ENCODE data around the gene FRAS1. TPM values are rescaled to one million over a fixed set of nuclear protein-coding genes. Genes with fewer than 3 reads are reported as not detected.
A peak's percentile ranks its signal among the peaks of the same experiment; 100 is the strongest.
"Not testable (repeated sequence)": the region's sequence is repeated elsewhere in the genome, so short reads cannot be mapped to it uniquely, and the experiment has no call there.

Gene FRAS1
- total RNA-seq, 4 donors from 2014 or later = 3.2 to 4.1 (median 3.4) TPM

DNA sequence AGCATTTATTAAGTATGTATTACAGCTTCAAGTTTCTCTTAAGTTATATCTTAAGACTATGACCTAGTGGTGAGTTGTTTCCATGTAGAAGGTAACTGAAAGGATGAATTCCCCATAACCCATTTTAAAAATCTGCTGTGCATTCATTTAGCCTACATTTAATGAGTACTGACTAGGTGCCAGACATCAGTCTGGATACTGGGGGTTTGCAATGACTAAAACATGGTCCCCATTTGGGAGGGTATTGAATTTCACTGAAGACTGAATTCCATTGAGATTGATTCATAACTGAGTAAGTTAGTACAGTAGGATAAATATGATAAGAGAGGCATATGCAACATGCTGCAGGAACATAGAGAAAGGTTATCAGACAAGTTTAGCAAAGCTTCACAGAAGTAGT is 241.5 kb downstream of the FRAS1 start:
- Histone ChIP-seq H3K9me3 (no peaks in the 10 kb centered on the region), H3K36me3 (no peaks in the 10 kb centered on the region), H3K4me1 (no peaks in the 10 kb centered on the region), H3K27ac (no peak overlapping the region), H3K27me3 (no peaks in the 10 kb centered on the region), H3K4me3 (no peak overlapping the region)
- no peak for DNase-seq
- TF ChIP-seq, protein P1, sequence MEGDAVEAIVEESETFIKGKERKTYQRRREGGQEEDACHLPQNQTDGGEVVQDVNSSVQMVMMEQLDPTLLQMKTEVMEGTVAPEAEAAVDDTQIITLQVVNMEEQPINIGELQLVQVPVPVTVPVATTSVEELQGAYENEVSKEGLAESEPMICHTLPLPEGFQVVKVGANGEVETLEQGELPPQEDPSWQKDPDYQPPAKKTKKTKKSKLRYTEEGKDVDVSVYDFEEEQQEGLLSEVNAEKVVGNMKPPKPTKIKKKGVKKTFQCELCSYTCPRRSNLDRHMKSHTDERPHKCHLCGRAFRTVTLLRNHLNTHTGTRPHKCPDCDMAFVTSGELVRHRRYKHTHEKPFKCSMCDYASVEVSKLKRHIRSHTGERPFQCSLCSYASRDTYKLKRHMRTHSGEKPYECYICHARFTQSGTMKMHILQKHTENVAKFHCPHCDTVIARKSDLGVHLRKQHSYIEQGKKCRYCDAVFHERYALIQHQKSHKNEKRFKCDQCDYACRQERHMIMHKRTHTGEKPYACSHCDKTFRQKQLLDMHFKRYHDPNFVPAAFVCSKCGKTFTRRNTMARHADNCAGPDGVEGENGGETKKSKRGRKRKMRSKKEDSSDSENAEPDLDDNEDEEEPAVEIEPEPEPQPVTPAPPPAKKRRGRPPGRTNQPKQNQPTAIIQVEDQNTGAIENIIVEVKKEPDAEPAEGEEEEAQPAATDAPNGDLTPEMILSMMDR (IDR thresholded peaks at IDR 0.05) = no peak
- TF ChIP-seq POLR2A (IDR thresholded peaks at IDR 0.05) = no peak

DNA sequence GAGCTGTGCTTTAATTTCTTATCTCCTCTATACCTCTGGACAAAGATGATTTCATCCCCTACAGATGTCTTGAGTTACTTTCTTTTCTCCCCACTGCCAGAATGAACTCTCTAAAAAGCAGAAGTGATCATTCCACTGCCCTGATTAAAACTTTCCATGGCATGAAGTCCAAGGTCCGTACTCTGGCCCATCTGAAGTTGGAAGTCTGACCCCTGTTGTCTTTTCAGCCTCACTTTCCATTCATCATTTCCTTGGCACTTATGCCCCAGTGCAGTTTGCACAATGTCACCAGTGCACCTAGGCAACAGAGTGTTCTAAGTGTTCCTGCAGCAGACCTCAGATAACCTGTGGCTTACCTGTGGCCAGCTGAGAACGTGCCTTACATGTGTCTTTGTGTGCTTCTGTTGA is 242.4 kb downstream of the FRAS1 start:
- H3K4me1 ChIP-seq = no peaks in the 10 kb centered on the region
- TF ChIP-seq, protein P1 (IDR thresholded peaks at IDR 0.05) = no peak
- no peak for TF ChIP-seq POLR2A (IDR thresholded peaks at IDR 0.05)
- H3K4me3 ChIP-seq = no peak overlapping the region
- H3K9me3 ChIP-seq = no peaks in the 10 kb centered on the region
- DNase-seq = no peak
- no peaks in the 10 kb centered on the region for H3K27me3 ChIP-seq
- H3K36me3 ChIP-seq = no peaks in the 10 kb centered on the region
- H3K27ac ChIP-seq = no peak overlapping the region

DNA sequence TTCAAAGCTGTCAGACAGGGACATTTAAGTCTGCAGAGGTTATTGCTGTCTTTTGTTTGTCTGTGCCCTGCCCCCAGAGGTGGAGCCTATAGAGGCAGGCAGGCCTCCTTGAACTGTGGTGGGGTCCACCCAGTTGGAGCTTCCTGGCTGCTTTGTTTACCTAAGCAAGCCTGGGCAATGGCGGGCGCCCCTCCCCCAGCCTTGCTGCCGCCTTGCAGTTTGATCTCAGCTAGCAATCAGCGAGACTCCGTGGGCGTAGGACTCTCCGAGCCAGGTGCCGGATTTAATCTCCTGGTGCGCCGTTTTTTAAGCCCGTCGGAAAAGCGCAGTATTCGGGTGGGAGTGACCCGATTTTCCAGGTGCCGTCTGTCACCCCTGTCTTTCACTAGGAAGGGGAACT is 250.1 kb downstream of the FRAS1 start:
- not testable (repeated sequence) for H3K9me3 ChIP-seq, H3K4me3 ChIP-seq, H3K27me3 ChIP-seq, H3K36me3 ChIP-seq, H3K4me1 ChIP-seq, H3K27ac ChIP-seq
- DNase-seq = peak in 1 of 3 donors; percentile 51

DNA sequence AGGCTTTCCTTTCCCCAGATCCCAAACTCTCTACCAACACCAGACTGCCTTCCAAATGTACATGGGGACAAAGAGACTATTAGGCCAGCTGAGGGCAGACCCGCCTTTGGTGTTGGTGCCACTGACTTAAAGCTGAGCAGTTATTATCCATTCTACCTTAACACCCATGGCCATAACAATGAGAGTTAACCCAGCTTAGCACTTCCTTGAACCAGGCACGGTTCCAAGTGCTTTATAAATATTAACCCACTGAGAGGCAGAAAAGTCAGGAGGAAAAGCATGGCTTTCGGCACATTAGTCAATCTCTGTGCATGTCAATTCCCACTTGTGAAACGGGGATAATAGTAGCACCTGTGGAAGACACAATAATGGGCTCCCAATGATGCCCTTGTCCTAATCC is 251.4 kb downstream of the FRAS1 start:
- Histone ChIP-seq H3K36me3 (no peaks in the 10 kb centered on the region), H3K4me1 (no peaks in the 10 kb centered on the region), H3K27me3 (no peaks in the 10 kb centered on the region), H3K4me3 (no peak overlapping the region), H3K9me3 (no peaks in the 10 kb centered on the region), H3K27ac (no peak overlapping the region)
- TF ChIP-seq POLR2A (IDR thresholded peaks at IDR 0.05) = no peak
- TF ChIP-seq, protein P1 (IDR thresholded peaks at IDR 0.05) = no peak
- DNase-seq = no peak

DNA sequence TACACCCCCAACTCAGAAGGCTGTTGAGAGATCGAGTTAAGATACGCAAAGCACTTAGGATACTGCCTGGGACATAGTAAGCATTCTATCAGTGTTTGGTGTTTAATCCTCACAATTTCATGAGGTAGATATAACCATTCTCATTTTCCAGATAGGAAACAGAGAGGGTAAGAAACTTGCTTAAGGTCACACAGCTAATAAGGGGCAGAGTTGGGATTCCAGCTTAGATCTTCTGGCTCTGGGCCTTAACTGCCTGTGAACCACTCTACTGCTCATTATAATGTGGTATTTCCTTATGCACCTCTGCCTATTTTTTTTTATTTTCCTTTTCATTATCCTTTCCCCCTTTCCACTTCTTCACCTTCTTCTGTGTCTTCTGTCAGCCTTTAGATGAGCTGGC is 252.2 kb downstream of the FRAS1 start:
- Histone ChIP-seq H3K9me3 (no peaks in the 10 kb centered on the region), H3K4me1 (no peaks in the 10 kb centered on the region), H3K4me3 (no peak overlapping the region), H3K27ac (no peak overlapping the region), H3K27me3 (no peaks in the 10 kb centered on the region), H3K36me3 (no peaks in the 10 kb centered on the region)
- no peak for DNase-seq
- TF ChIP-seq, protein P1 (IDR thresholded peaks at IDR 0.05) = no peak
- TF ChIP-seq POLR2A (IDR thresholded peaks at IDR 0.05) = no peak

DNA sequence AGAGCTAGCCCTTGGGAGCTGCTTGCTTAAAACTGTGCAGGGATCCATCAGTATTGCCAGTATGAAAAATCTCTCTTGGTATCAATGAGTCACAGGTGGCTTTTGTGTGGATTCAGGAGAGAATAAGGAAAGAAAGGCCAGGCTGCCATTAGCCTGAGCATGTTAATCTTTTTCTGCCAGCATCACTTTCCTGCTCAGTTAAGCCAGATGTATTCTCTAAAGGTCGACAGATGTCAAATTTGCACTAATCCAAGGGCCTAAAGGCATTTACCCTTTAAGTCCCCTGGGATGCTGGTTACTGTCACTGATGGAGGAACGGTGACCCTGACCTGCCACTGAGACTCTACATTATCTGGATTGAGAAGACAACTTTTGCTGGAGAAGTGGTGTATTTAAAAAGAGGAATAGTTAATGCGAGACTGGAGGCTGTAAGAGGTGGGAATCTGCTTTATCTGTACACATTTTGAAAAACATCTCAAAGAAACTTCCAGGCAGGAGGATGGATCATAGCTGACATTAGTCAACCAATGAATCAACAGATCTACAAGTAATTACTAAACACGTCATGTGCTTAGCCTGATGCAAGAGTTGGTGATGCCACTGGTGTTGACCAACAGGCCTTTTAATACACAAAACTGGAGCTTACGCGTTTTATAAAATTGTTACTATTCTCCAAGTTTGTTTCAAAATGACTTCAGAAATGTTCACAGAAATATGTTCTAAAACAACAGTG is 253.1 kb downstream of the FRAS1 start:
- Histone ChIP-seq H3K36me3 (no peaks in the 10 kb centered on the region), H3K27me3 (no peaks in the 10 kb centered on the region), H3K27ac (no peak overlapping the region), H3K9me3 (no peaks in the 10 kb centered on the region), H3K4me3 (no peak overlapping the region), H3K4me1 (no peaks in the 10 kb centered on the region)
- TF ChIP-seq, protein P1 (IDR thresholded peaks at IDR 0.05) = no peak
- TF ChIP-seq POLR2A (IDR thresholded peaks at IDR 0.05) = no peak
- DNase-seq = no peak

Measured in Peyer's patch (tissue), 4 donors.